Astrocyte of the spinal cord (primary cell): ENCODE results near the gene FGD3.

Source experiments
- DNase-seq: peaks from one replicate; pipeline ENCODE4 v3.0.0; 2011; ENCODE audit warnings: low read depth, low spot score
- H3K4me3 ChIP-seq: 2 replicates; pipeline ENCODE4 v1.5.1; 2011; ENCODE audit warnings: low read depth, mild to moderate bottlenecking, low read length, moderate library complexity
- CTCF ChIP-seq: IDR thresholded peaks from 2 replicates; pipeline ENCODE4 v1.5.1; 2012; ENCODE audit warnings: low read depth, mild to moderate bottlenecking, low read length, inconsistent platforms
- in situ Hi-C: cut with HindIII; loops from 2 replicates; pipeline ENCODE4 v1.10.0; 2017; ENCODE audit warnings: low sequenced_read_pairs

FGD3 gene

GRCh38 chr9:92964607-92965060 is 17.3 kb downstream of the FGD3 start:
- in situ Hi-C loops = no loop called here
- no peak for TF ChIP-seq CTCF
- no peak for DNase-seq
- no peak overlapping the region for H3K4me3 ChIP-seq

GRCh38 chr9:92965061-92965758 is 17.9 kb downstream of the FGD3 start:
- no peak for TF ChIP-seq CTCF
- DNase-seq = no peak
- no peak overlapping the region for H3K4me3 ChIP-seq
- in situ Hi-C loops = no loop called here

GRCh38 chr9:92965759-92966517 is 18.6 kb downstream of the FGD3 start:
- in situ Hi-C loops = no loop called here
- TF ChIP-seq CTCF = no peak

DNA sequence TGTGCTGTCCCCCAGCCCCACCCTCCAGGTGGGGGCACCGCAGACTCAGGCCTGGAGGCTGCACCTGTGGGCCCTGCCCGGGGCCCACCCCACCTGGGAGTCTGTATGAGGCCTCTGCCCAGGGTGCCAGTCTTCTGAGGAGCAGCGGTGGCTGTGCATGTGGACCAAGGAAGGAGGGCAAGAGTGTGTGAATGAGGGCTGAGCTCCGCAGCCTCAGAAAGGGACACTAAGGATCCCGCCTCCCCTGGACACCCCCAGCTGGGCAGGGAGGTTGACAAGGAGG is 19.1 kb downstream of the FGD3 start:
- in situ Hi-C loops = no loop called here
- no peak for DNase-seq
- no peak overlapping the region for H3K4me3 ChIP-seq
- no peak for TF ChIP-seq CTCF

More at GRCh38 chr9:92965759-92966517, 18.6 kb downstream of the FGD3 start:
- no peak for DNase-seq
- H3K4me3 ChIP-seq = no peak overlapping the region

- in situ Hi-C loops = no loop called here
- no peak for TF ChIP-seq CTCF
- no peak overlapping the region for H3K4me3 ChIP-seq
- no peak for DNase-seq
These were observed 20.8 kb downstream of the FGD3 start for GRCh38 chr9:92968081-92968480.

DNA sequence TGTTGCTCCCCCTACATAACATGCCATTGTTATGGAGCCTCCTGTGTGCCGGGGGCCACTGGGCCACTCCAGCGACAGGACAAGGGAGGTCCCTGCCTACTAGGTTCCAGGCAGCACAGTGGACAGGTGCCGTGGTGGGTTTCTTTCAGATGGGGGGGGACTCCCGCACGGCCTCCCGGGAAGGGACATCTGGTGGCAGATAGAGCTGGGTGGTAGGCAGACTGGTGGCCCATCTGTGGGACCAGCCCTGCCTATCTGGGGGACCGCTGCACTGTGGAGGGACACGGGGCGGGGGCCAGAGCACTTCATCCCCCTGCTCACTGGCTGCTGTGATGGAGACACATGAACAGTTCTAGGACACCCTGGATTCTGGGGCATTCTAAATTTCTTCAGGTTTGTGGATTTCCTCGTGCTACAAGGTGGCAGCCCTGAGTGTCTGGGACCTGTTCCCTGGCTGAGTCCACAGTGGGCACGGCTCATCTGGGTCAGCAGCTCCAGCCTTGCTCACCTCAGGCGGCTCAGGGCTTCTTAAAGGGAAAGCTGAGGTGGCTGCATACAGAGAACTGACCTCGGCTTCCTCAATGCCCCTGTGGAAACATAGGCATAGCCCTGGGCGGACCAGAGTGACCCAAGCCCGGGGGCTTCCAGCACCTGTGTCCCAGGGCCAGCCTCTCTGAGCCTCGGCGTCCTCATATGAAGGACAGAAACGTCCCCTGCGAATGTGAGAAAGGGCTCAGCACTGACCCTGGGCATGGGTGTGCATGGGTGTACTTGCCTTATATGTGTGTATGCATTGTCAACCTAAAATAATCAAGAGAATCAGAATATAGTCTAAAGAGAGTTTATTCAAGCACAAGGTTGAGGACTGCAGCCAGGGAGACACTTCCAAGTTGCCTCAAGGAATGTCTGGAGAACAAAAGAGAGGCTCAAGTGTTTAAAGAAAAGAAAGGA is 22.5 kb downstream of the FGD3 start:
- in situ Hi-C loops = no loop called here
- TF ChIP-seq CTCF = no peak
- no peak overlapping the region for H3K4me3 ChIP-seq
- no peak for DNase-seq
